CD14-positive monocyte (primary cell): ENCODE measurements around the gene FNDC3B. TPM values are rescaled to one million over a fixed set of nuclear protein-coding genes. Genes with fewer than 3 reads are reported as not detected.

ENCODE experiments used
- DNase-seq, 3 donors: peaks; one replicate each; pipeline ENCODE4 v3.0.0-alpha.2; 2011 to 2022
- H2AFZ ChIP-seq: 2 replicates; pipeline ENCODE4 v1.6.0; 2012; ENCODE audit warnings: mild to moderate bottlenecking, low read depth, low read length, inconsistent platforms; ENCODE audit not compliant: insufficient read depth, poor library complexity, severe bottlenecking
- H3K27ac ChIP-seq, 2 donors: 1 replicate in 1 of 2; 2 replicates in 1 of 2; pipeline ENCODE4 v1.5.1; 2012 to 2013; ENCODE audit warnings: low read length in 2 of 2, control low read depth in 1 of 2, inconsistent platforms in 1 of 2, low read depth in 1 of 2, mild to moderate bottlenecking in 1 of 2
- H3K27me3 ChIP-seq, 2 donors: one replicate each; pipeline versions ENCODE4 v1.6.0 to v1.6.1; 2011 to 2013; ENCODE audit warnings: low read length in 2 of 2; ENCODE audit not compliant: control insufficient read depth in 2 of 2, insufficient read depth in 2 of 2
- H3K36me3 ChIP-seq, 2 donors: replicated peaks in 1 of 2; 1 replicate in 1 of 2; 2 replicates in 1 of 2; pipeline versions ENCODE4 v1.5.1 to v1.6.1; 2012 to 2013; ENCODE audit warnings: low read length in 2 of 2, control low read depth in 1 of 2, inconsistent platforms in 1 of 2, mild to moderate bottlenecking in 1 of 2; ENCODE audit not compliant: insufficient read depth in 2 of 2, control insufficient read depth in 1 of 2
- H3K4me1 ChIP-seq, 2 donors: 1 replicate in 1 of 2; 2 replicates in 1 of 2; pipeline versions ENCODE4 v1.5.1 to v1.6.1; 2012 to 2013; ENCODE audit warnings: low read length in 2 of 2, control low read depth in 1 of 2, inconsistent platforms in 1 of 2, mild to moderate bottlenecking in 1 of 2, moderate library complexity in 1 of 2; ENCODE audit not compliant: insufficient read depth in 2 of 2, control insufficient read depth in 1 of 2
- H3K4me2 ChIP-seq: replicated peaks from 2 replicates; pipeline ENCODE3; 2012; ENCODE audit warnings: low read length, moderate library complexity, mild to moderate bottlenecking; ENCODE audit not compliant: poor library complexity, severe bottlenecking; ENCODE audit errors: extremely low read depth
- H3K4me3 ChIP-seq, 3 experiments: fragments of 200-600 bp in 1 of 3; sonication (generic) in 1 of 3; replicated peaks in 1 of 3; 1 replicate in 2 of 3; 2 replicates in 1 of 3; pipeline ENCODE4 v1.5.1; 2011 to 2013; ENCODE audit warnings: low read length in 3 of 3, mild to moderate bottlenecking in 3 of 3, control low read depth in 2 of 3, low read depth in 2 of 3, inconsistent platforms in 1 of 3, moderate library complexity in 1 of 3
- H3K79me2 ChIP-seq: 2 replicates; pipeline ENCODE4 v1.6.0; 2012; ENCODE audit warnings: mild to moderate bottlenecking, control low read depth, inconsistent platforms, low read length, moderate library complexity; ENCODE audit not compliant: insufficient read depth
- H3K9ac ChIP-seq: 2 replicates; pipeline ENCODE4 v1.6.0; 2017; ENCODE audit warnings: low read length, mild to moderate bottlenecking; ENCODE audit not compliant: insufficient read depth, poor library complexity, severe bottlenecking
- H3K9me3 ChIP-seq, 2 donors: replicated peaks in 1 of 2; 1 replicate in 1 of 2; 2 replicates in 1 of 2; pipeline versions ENCODE4 v1.5.1 to v1.6.1; 2012 to 2013; ENCODE audit warnings: low read length in 2 of 2, control low read depth in 1 of 2; ENCODE audit not compliant: control insufficient read depth in 1 of 2, insufficient read depth in 1 of 2
- H4K20me1 ChIP-seq: 2 replicates; pipeline ENCODE4 v1.6.0; 2012; ENCODE audit warnings: mild to moderate bottlenecking, low read length, control low read depth, moderate library complexity; ENCODE audit not compliant: insufficient read depth
- H3K27ac Mint-ChIP-seq, 7 donors: one replicate each; pipeline ENCODE4 v1.8.0; 2020; ENCODE audit warnings: mild to moderate bottlenecking in 7 of 7, mixed read lengths in 7 of 7, moderate library complexity in 6 of 7, inconsistent platforms in 2 of 7
- H3K27me3 Mint-ChIP-seq, 3 donors: one replicate each; pipeline ENCODE4 v1.8.0; 2021 to 2022; ENCODE audit warnings: low read depth in 3 of 3, mild to moderate bottlenecking in 3 of 3, mixed read lengths in 3 of 3, moderate library complexity in 3 of 3, inconsistent platforms in 1 of 3
- H3K36me3 Mint-ChIP-seq, 2 donors: one replicate each; pipeline ENCODE4 v1.8.0; 2020; ENCODE audit warnings: mixed read lengths in 2 of 2, inconsistent platforms in 1 of 2, mild to moderate bottlenecking in 1 of 2
- H3K4me1 Mint-ChIP-seq: one replicate; pipeline ENCODE4 v1.8.0; 2020; ENCODE audit warnings: mild to moderate bottlenecking, mixed read lengths
- H3K4me3 Mint-ChIP-seq, 2 donors: one replicate each; pipeline ENCODE4 v1.8.0; 2020; ENCODE audit warnings: mild to moderate bottlenecking in 2 of 2, mixed read lengths in 2 of 2, moderate library complexity in 1 of 2
- H3K9me3 Mint-ChIP-seq, 7 donors: one replicate each; pipeline ENCODE4 v1.8.0; 2020 to 2022; ENCODE audit warnings: mixed read lengths in 7 of 7, mild to moderate bottlenecking in 6 of 7, moderate library complexity in 6 of 7, inconsistent platforms in 2 of 7
- CTCF ChIP-seq: fragments of 200-600 bp; IDR thresholded peaks from one replicate; pipeline ENCODE4 v1.8.0; 2022; ENCODE audit warnings: antibody characterized with exemption, mild to moderate bottlenecking
- WGBS: methylation state at CpG from one replicate; pipeline ENCODE4 v1.1.5; 2013; ENCODE audit warnings: missing lambda C conversion rate; ENCODE audit not compliant: insufficient coverage; 5-methylcytosine and 5-hydroxymethylcytosine counted together
- intact Hi-C, 2 donors: fragments of 100-400 bp; cut with micrococcal nuclease; formaldehyde crosslinking; loops; one replicate each; pipeline versions ENCODE4 v1.15.0 to v1.15.1; 2023
- polyA plus RNA-seq, 3 donors: library from polyadenylated mRNA; depleted of rRNA in 1 of 3; unstranded in 2 of 3; stranded (reverse) in 1 of 3; fragments of 300-500 nt in 2 of 3; fragments of >200 nt in 1 of 3; fragmentation: Illumina TruSeq in 2 of 3; gene quantifications; 1 replicate in 2 of 3; 2 replicates in 1 of 3; pipeline ENCODE4 v1.2.3, GENCODE V29; 2012 to 2021

FNDC3B gene
- polyA plus RNA-seq, 3 donors = 19.6 to 36.1 (median 25.7) TPM

GRCh38 chr3:172089250-172089649, 49.9 kb downstream of the FNDC3B start:
- Histone ChIP-seq H3K4me2 (no peak overlapping the region), H3K79me2 (peaks cover 96% of the 10 kb centered on the region), H3K4me3 (no peak overlapping the region), H3K27me3 (no peaks in the 10 kb centered on the region), H2AFZ (no peak overlapping the region), H3K9ac (no peak overlapping the region), H3K9me3 (peaks cover 0 to 6% of the 10 kb centered on the region in 2 donors), H3K27ac (peak overlapping the region in 1 of 2 donors; percentile 23), H3K36me3 (no peaks in the 10 kb centered on the region), H4K20me1 (peaks cover 76% of the 10 kb centered on the region), H3K4me1 (peaks cover 14 to 30% of the 10 kb centered on the region in 2 donors)
- peaks cover 8 to 25% of the 10 kb centered on the region in 2 donors for H3K36me3 Mint-ChIP-seq
- no peaks in the 10 kb centered on the region for H3K27me3 Mint-ChIP-seq
- no peak for TF ChIP-seq CTCF
- H3K9me3 Mint-ChIP-seq = peaks cover 0 to 11% (median 2%) of the 10 kb centered on the region in 7 donors
- intact Hi-C loops = no loop called here
- peaks cover 48% of the 10 kb centered on the region for H3K4me1 Mint-ChIP-seq
- no peak for DNase-seq
- no peak overlapping the region for H3K4me3 Mint-ChIP-seq
- WGBS = no CpG with 5 or more reads among the region's 4 CpGs
- peak overlapping the region in 1 of 7 donors; percentile 56 for H3K27ac Mint-ChIP-seq

DNA sequence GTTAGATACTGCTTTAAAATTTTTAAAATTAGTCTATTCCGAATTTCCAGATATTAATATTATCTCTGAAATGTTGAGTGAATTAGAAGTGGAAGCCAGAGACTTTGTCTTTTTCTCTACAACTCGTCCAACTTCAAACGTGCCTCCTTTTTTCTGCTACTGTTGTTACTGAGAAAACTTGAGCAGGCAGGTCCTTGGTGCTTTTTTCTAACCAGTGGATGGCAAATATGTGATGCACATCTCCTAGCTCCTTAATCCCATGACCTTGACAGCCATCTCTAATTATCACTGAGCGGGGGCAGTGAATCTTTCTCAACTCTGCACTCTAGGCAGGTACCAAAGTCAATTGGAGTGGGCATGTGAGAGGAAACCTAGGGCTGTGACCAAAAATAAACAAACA, 50.7 kb downstream of the FNDC3B start:
- H3K27ac Mint-ChIP-seq = peak overlapping the region in 3 of 7 donors; percentile 46 to 81 (median 70)
- Histone ChIP-seq H3K4me2 (no peak overlapping the region), H3K79me2 (peaks cover 96% of the 10 kb centered on the region), H3K27ac (no peak overlapping the region), H3K27me3 (no peaks in the 10 kb centered on the region), H4K20me1 (peaks cover 76% of the 10 kb centered on the region), H3K4me3 (no peak overlapping the region), H3K36me3 (no peaks in the 10 kb centered on the region), H3K4me1 (peaks cover 14 to 31% of the 10 kb centered on the region in 2 donors), H3K9me3 (peaks cover 0 to 7% of the 10 kb centered on the region in 2 donors), H2AFZ (no peak overlapping the region), H3K9ac (no peak overlapping the region)
- TF ChIP-seq CTCF = no peak
- intact Hi-C loops = no loop called here
- H3K4me1 Mint-ChIP-seq = peaks cover 49% of the 10 kb centered on the region
- WGBS = no CpG with 5 or more reads among the region's 4 CpGs
- H3K4me3 Mint-ChIP-seq = no peak overlapping the region
- peaks cover 0 to 12% (median 2%) of the 10 kb centered on the region in 7 donors for H3K9me3 Mint-ChIP-seq
- H3K36me3 Mint-ChIP-seq = peaks cover 8 to 25% of the 10 kb centered on the region in 2 donors
- H3K27me3 Mint-ChIP-seq = no peaks in the 10 kb centered on the region
- no peak for DNase-seq
